ENCODE data around the gene MAPK1.

- TF ChIP-seq CTCF (conservative IDR thresholded peaks at IDR 0.05) (no peak), ZFX (IDR thresholded peaks at IDR 0.05) (no peak)
Observed at GRCh38 chr22:21727159-21727558, 140.3 kb downstream of the MAPK1 start.
